Measurements from ENCODE around the gene MGP.

Gene MGP

DNA sequence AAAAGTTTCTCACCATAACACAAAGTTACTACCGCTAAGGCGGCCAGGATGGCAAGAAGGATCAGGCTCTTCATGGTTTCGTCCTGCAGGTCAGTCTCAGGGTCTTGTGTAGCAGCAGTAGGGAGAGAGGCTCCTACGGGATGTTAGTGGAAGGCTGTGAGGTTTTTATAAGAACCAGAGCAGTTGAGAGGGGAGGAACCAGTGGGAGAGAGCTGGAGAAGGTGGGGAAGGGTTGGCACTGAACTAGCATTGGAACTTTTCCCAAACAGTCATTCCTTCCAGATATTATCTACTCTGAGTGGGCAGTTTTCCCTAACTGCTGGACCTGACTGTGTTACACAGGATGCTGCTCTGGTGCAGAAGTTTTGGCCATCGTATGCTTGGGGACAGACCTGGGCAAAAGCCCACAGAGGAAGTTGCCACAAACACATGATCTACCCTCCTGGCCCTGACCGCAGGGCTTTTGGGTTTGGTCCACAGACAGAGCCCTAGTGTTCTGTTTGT is at the start of gene MGP:
Gene MGP (minus strand): TSS at position 137 of the 504 bp plus-strand sequence. CDS start 63 bp downstream, at position 74.
- in situ Hi-C loops (cut with HindIII; ENCODE audit: low pct_ligation_motif_present, low pct_unique_long_range_greater_than_20kb, low sequenced_read_pairs), result no loop called here
- no peak for DNase-seq

DNA sequence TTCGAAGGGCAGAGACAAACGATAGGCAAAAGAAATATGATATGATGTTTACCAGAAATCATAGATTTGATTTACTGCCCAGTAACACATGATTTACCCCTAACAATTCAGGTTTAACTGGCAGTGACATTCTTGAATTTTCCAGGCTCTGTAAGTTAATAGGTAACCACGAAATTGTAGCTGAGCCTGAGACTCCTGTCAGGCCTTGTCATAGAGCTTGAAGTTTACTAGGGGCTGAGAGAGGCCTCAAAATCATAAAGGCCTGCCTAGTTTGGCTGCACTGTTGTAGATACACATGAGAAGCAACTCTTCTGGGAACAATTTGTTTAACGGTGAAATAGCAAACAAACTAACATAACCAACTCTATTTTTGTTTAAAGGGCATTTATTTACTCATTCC is 49.4 kb upstream of the MGP start:
- DNase-seq, result peak; percentile 26
- in situ Hi-C loops (cut with HindIII; ENCODE audit: low pct_ligation_motif_present, low pct_unique_long_range_greater_than_20kb, low sequenced_read_pairs), result no loop called here

GRCh38 chr12:14934511-14934910 is 48.9 kb upstream of the MGP start:
- no peak for DNase-seq
- in situ Hi-C loops (cut with HindIII; ENCODE audit: low pct_ligation_motif_present, low pct_unique_long_range_greater_than_20kb, low sequenced_read_pairs), result no loop called here

- no peak for DNase-seq
- in situ Hi-C loops (cut with HindIII; ENCODE audit: low pct_ligation_motif_present, low pct_unique_long_range_greater_than_20kb, low sequenced_read_pairs), result no loop called here
These were observed 46.3 kb upstream of the MGP start for GRCh38 chr12:14931791-14932560.

GRCh38 chr12:14931359-14931758 is 45.7 kb upstream of the MGP start:
- in situ Hi-C loops (cut with HindIII; ENCODE audit: low pct_ligation_motif_present, low pct_unique_long_range_greater_than_20kb, low sequenced_read_pairs), result no loop called here
- no peak for DNase-seq

GRCh38 chr12:14930299-14930698 is 44.6 kb upstream of the MGP start:
- no peak for DNase-seq
- in situ Hi-C loops (cut with HindIII; ENCODE audit: low pct_ligation_motif_present, low pct_unique_long_range_greater_than_20kb, low sequenced_read_pairs), result no loop called here

GRCh38 chr12:14928931-14929330 is 43.3 kb upstream of the MGP start:
- no peak for DNase-seq
- in situ Hi-C loops (cut with HindIII; ENCODE audit: low pct_ligation_motif_present, low pct_unique_long_range_greater_than_20kb, low sequenced_read_pairs), result no loop called here

DNA sequence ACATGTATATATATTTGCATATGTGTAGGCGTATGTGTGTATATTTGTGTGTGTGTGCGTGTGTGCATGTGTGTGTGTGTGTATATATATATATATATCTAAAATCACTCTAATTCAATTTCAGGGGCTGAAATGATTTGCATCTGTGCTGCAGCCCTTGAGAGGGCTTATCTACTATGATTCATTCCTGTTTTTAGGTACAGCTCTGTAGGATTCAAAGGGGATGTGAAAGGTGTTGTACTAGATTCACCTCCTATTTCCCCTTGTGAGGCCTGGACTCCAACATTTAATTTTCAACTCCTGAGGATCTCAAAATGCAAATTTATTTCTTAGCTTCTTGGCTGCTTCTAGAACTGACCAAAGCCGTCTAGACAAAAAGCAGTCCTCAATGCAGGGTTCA is 41.6 kb upstream of the MGP start:
- in situ Hi-C loops (cut with HindIII; ENCODE audit: low pct_ligation_motif_present, low pct_unique_long_range_greater_than_20kb, low sequenced_read_pairs), result no loop called here
- DNase-seq, result no peak

DNA sequence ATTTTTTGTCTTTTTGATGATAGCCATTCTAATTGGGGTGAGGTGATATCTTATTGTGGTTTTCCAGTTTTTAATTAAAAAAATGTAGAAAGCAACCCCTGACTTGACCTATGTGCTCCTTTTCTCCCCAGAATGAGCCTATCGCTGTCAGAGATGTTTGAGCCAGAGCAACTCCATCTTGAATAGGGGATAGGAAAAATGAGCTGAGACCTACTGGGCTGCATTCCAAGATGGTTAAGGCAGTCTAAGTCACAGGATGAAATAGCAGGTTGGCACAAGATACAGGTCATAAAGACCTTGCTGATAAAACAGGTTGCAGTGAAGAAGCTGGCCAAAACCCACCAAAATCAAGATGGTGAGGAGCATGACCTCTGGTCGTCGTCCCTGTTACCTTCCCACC is 38.9 kb upstream of the MGP start:
- in situ Hi-C loops (cut with HindIII; ENCODE audit: low pct_ligation_motif_present, low pct_unique_long_range_greater_than_20kb, low sequenced_read_pairs), result no loop called here
- DNase-seq, result no peak

GRCh38 chr12:14923944-14924343 is 38.3 kb upstream of the MGP start:
- in situ Hi-C loops (cut with HindIII; ENCODE audit: low pct_ligation_motif_present, low pct_unique_long_range_greater_than_20kb, low sequenced_read_pairs), result no loop called here

DNA sequence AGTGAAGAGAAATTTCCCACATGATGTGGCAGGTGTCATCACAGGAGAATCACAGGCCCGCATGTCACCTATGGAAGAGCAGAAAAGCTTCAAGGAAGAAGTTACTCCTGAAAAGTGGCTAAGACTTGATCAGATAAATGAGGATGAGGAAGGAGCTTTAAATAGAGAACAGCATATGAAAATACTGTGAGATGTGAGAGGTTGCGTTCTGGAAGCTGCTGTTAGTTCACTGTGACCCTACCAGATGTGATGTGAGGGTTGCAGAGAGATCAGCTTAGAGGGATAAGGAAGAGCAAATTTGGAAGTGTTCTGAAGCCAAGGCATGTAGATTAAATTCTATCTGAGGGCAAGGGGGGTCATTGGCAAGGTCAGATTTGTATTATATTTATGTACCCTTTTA is 35.6 kb upstream of the MGP start:
- no peak for DNase-seq
- in situ Hi-C loops (cut with HindIII; ENCODE audit: low pct_ligation_motif_present, low pct_unique_long_range_greater_than_20kb, low sequenced_read_pairs), result no loop called here

More at GRCh38 chr12:14923944-14924343, 38.3 kb upstream of the MGP start:
- DNase-seq, result no peak

GRCh38 chr12:14920475-14921126 is 34.9 kb upstream of the MGP start:
- in situ Hi-C loops (cut with HindIII; ENCODE audit: low pct_ligation_motif_present, low pct_unique_long_range_greater_than_20kb, low sequenced_read_pairs), result no loop called here
- DNase-seq, result no peak

- DNase-seq, result no peak
- in situ Hi-C loops (cut with HindIII; ENCODE audit: low pct_ligation_motif_present, low pct_unique_long_range_greater_than_20kb, low sequenced_read_pairs), result no loop called here
These were observed 33.8 kb upstream of the MGP start for GRCh38 chr12:14919455-14919854.

DNA sequence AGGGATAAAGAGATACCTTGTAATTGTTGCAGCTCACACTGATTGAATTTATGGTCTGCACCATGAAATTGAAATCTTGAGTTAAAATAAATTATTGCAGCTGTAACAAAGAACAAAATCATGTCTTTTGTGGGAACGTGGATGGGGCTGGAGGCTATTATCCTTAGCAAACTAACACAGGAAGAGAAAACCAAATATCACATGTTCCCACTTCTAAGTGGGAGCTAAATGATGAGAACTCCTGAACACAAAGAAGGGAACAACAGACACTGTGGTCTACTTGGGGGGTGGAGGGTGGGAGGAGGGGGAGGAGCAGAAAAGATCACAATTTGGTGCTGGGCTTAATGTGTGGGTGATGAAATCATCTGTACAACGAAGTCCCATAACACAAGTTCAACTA is 30.1 kb upstream of the MGP start:
- DNase-seq, result no peak
- in situ Hi-C loops (cut with HindIII; ENCODE audit: low pct_ligation_motif_present, low pct_unique_long_range_greater_than_20kb, low sequenced_read_pairs), result no loop called here

- in situ Hi-C loops (cut with HindIII; ENCODE audit: low pct_ligation_motif_present, low pct_unique_long_range_greater_than_20kb, low sequenced_read_pairs), result no loop called here
- DNase-seq, result no peak
These were observed 27.7 kb upstream of the MGP start for GRCh38 chr12:14913381-14913781.

GRCh38 chr12:14911131-14911530 is 25.5 kb upstream of the MGP start:
- in situ Hi-C loops (cut with HindIII; ENCODE audit: low pct_ligation_motif_present, low pct_unique_long_range_greater_than_20kb, low sequenced_read_pairs), result no loop called here
- no peak for DNase-seq

DNA sequence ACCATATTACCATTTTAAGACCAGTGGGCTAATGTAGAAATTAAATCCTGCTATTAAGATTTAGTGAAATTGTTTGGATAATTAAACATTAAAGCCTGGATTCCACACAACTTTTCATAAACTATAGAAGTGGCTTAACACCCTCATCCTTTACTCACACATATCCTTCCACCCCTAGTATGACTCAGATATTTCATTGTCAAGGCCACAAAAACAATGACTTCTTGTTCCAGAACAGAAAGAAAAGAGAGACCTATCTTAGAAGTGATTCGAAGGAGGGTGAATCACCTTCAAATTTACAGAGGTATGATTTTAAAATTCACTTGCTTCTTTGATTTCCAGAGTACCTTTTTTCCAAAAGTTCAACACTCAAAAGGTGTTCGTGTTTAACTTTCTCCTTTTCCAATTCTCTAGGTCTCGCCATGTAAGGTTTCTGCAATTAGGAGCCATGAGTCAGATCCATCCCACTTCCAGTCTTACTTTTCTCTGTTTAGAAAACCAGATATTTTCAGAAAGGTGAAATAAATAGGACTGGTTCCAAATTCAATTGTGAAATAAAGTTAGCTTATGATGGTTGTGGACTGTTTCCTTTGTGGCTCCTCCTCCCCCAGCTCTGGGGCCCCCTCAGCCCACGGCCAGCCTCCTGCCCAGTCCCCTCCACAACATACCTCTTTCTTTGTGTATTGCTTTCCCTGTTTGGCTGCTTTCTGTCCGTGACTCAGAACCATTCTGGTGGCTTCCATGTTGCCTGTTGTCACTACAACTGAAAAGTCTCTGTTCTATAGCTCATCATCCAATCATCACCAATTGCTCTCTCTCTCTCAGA is 24.6 kb upstream of the MGP start:
- in situ Hi-C loops (cut with HindIII; ENCODE audit: low pct_ligation_motif_present, low pct_unique_long_range_greater_than_20kb, low sequenced_read_pairs), result no loop called here
- DNase-seq, result no peak

GRCh38 chr12:14907953-14908352 is 22.3 kb upstream of the MGP start:
- in situ Hi-C loops (cut with HindIII; ENCODE audit: low pct_ligation_motif_present, low pct_unique_long_range_greater_than_20kb, low sequenced_read_pairs), result no loop called here
- DNase-seq, result no peak

GRCh38 chr12:14906114-14906513 is 20.5 kb upstream of the MGP start:
- no peak for DNase-seq
- in situ Hi-C loops (cut with HindIII; ENCODE audit: low pct_ligation_motif_present, low pct_unique_long_range_greater_than_20kb, low sequenced_read_pairs), result no loop called here

Data from ACHN (cell line).